ENCODE data around the gene FAM151A.

DNA sequence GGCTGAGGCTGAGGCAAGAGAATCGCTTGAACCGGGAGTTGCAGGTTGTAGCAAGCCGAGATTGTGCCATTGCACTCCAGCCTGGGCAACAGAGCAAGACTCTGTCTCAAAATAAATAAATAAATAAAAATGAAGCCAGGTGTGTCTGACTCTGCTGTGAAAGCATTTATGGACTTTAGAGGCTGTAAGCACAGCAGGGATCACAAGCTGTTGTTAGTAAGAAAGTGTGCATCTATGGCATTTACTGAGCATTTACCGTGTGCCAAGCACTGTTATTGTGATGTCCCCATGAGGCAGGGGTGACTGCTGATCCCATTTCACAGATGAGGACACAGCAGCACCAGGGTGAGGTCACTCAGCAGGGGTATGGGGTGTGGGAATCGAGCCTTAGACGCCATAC, 20.1 kb downstream of the FAM151A start:
- TF ChIP-seq, protein P1, sequence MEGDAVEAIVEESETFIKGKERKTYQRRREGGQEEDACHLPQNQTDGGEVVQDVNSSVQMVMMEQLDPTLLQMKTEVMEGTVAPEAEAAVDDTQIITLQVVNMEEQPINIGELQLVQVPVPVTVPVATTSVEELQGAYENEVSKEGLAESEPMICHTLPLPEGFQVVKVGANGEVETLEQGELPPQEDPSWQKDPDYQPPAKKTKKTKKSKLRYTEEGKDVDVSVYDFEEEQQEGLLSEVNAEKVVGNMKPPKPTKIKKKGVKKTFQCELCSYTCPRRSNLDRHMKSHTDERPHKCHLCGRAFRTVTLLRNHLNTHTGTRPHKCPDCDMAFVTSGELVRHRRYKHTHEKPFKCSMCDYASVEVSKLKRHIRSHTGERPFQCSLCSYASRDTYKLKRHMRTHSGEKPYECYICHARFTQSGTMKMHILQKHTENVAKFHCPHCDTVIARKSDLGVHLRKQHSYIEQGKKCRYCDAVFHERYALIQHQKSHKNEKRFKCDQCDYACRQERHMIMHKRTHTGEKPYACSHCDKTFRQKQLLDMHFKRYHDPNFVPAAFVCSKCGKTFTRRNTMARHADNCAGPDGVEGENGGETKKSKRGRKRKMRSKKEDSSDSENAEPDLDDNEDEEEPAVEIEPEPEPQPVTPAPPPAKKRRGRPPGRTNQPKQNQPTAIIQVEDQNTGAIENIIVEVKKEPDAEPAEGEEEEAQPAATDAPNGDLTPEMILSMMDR (optimal IDR thresholded peaks at IDR 0.05 in 1 of 3, IDR thresholded peaks at IDR 0.05 in 1 of 3, conservative IDR thresholded peaks at IDR 0.05 in 1 of 3; ENCODE audit: extremely low read depth in 1 of 3, insufficient read depth in 2 of 3, low read length in 3 of 3), result no peak
- TF ChIP-seq EZH2 (IDR thresholded peaks at IDR 0.05; ENCODE audit: low read length), result no peak

Measured in keratinocyte (primary cell).